ENCODE results near the gene ADAP1. TPM values are rescaled to one million over a fixed set of nuclear protein-coding genes. Genes with fewer than 3 reads are reported as not detected.

ADAP1 gene
- total RNA-seq, 1 experiment from 2014 or later, result 6.2 TPM

- Histone ChIP-seq H3K4ac (ENCODE audit: low read depth, low read length) (no peak overlapping the region), H4K20me1 (ENCODE audit: control insufficient read depth, insufficient read depth, insufficient read length) (peaks cover 3% of the 10 kb centered on the region), H3K4me2 (ENCODE audit: insufficient read depth, insufficient read length, low read length) (no peak overlapping the region), H3K23me2 (ENCODE audit: insufficient read length, low read depth, low read length, poor library complexity, severe bottlenecking) (no peaks in the 10 kb centered on the region), H3K27me3 (ENCODE audit: insufficient read depth, low read length) (no peaks in the 10 kb centered on the region), H3K18ac (ENCODE audit: insufficient read length, low read depth, low read length) (no peak overlapping the region), H2BK12ac (ENCODE audit: insufficient read length, low read depth, low read length) (no peak overlapping the region), H3K14ac (ENCODE audit: insufficient read depth, low read length) (no peak overlapping the region), H2AK5ac (ENCODE audit: insufficient read length, low read length) (no peak overlapping the region), H3K79me1 (ENCODE audit: insufficient read depth, low read depth, low read length, poor library complexity, severe bottlenecking) (no peaks in the 10 kb centered on the region), H3K9me3 (ENCODE audit: control insufficient read depth, low read depth, low read length) (no peaks in the 10 kb centered on the region), H3K79me2 (ENCODE audit: insufficient read depth, low read length) (no peaks in the 10 kb centered on the region; the same call in 1 of the 2 replicates), H2BK15ac (ENCODE audit: low read depth, low read length) (no peak overlapping the region), H3K4me1 (ENCODE audit: insufficient read depth, low read length) (no peaks in the 10 kb centered on the region), H3K27ac (ENCODE audit: insufficient read length, low read depth, low read length) (no peak overlapping the region), H2BK5ac (ENCODE audit: insufficient read length, low read length) (no peak overlapping the region), H2BK20ac (ENCODE audit: low read depth, low read length, poor library complexity, severe bottlenecking) (no peak overlapping the region), H2AFZ (ENCODE audit: low read length) (no peak overlapping the region), H4K91ac (ENCODE audit: insufficient read length, low read depth, low read length) (no peak overlapping the region), H2BK120ac (ENCODE audit: low read depth, low read length, poor library complexity, severe bottlenecking) (no peak overlapping the region), H3K9ac (ENCODE audit: extremely low read depth, insufficient read length, low read length) (no peak overlapping the region), H3K23ac (ENCODE audit: insufficient read length, low read depth, low read length) (no peak overlapping the region), H4K5ac (ENCODE audit: insufficient read length, low read depth, low read length) (no peak overlapping the region), H4K8ac (replicated peaks; ENCODE audit: insufficient read length, low read depth, low read length) (no peak overlapping the region), H3T11ph (ENCODE audit: low read length) (no peak overlapping the region), H3K56ac (ENCODE audit: insufficient read length, low read depth, low read length) (no peak overlapping the region)
- Mint-ChIP-seq H3K9me3 (no peaks in the 10 kb centered on the region), H3K27ac (peak overlapping the region in 1 of 3 experiments; percentile 77; a peak in 2 of 7 replicates), H3K27me3 (ENCODE audit: low read depth) (peaks cover 1% of the 10 kb centered on the region; the same call in 1 of the 2 replicates), H3K4me1 (peaks cover 0 to 4% of the 10 kb centered on the region in 2 experiments; a peak in 1 of 4 replicates), H3K36me3 (ENCODE audit: insufficient read depth in 1 of 3, low read depth in 3 of 3) (peaks cover 36 to 75% (median 69%) of the 10 kb centered on the region in 3 experiments), H3K4me3 (no peak overlapping the region)
- no peak for TF ChIP-seq CTCF (conservative IDR thresholded peaks at IDR 0.05)
- 100% methylated on average over 7 of the region's 48 CpGs for WGBS (ENCODE audit: extremely low coverage, insufficient read length, low lambda C conversion rate)
- no peak for DNase-seq
These were observed 61.6 kb downstream of the ADAP1 start for GRCh38 chr7:892648-893593.

All from H9 (cell line).